ENCODE data around the gene BSCL2. TPM values are rescaled to one million over a fixed set of nuclear protein-coding genes. Genes with fewer than 3 reads are reported as not detected.

Gene BSCL2
- total RNA-seq, 1 experiment from 2014 or later = 82.1 TPM

DNA sequence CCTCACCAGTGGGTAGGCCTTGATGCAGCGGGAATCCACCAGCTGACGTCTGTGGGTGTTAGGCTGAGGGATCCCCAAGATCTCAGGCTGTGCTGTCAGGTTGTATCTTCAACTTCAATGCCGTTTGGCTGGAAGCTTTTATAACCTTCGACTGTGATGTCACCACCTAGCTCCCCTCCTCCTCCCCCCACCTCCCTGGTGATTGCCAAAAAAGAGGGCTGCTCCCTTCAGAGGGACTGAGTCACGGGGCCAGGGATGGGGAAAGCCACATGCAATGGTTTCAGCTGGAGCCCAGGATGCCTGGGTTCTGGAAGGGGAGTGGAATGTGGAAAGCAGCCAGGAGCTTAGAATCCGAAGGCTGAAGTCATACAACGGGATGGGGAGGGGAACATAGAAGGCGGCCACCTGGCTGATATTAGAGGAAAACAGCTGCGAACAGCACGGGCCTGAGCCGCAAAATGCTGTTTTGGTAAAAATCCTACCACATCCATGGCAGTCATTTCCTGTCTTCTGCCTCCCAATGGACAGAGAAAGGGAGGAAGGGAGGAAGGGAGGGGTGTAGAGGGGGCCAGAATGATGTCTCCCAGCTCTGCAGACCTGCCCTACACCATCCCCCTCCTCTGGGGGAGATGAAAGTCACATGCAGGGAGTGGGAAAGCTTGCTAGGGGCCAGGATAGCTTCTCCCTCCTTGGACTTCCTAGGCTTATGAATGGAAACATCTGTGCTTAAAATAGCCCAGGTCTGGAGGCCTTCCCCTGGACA lies 17.6 kb downstream of the BSCL2 start, which contains the start of gene LRRN4CL:
Gene LRRN4CL, minus strand, starts transcription at position 110 of the 763 bp plus-strand sequence. CDS start 1,022 bp downstream, outside the sequence.
- no TSS peak for BruUV-seq (replicated peaks)
- ChIA-PET POLR2A (no interaction called here), CTCF (no interaction called here)
- no peak for DNase-seq (ENCODE audit: low read depth, low spot score)
- intact Hi-C loops (cut with micrococcal nuclease; ENCODE audit: unreplicated experiment) = no loop called here
- Histone ChIP-seq H3K27me3 (ENCODE audit: control insufficient read depth, insufficient read depth, low read length) (no peaks in the 10 kb centered on the region), H3K36me3 (ENCODE audit: control insufficient read depth, insufficient read depth, low read length) (no peaks in the 10 kb centered on the region), H3K4me3 (ENCODE audit: low read depth in 2 of 2, low read length in 2 of 2) (no peak within 1 kb of the TSS), H3K4me1 (ENCODE audit: control insufficient read depth, insufficient read depth, low read length) (no peaks in the 10 kb centered on the region), H3K27ac (ENCODE audit: low read length) (no peak within 1 kb of the TSS), H3K9me3 (ENCODE audit: control insufficient read depth, insufficient read depth, low read depth, low read length) (no peaks in the 10 kb centered on the region)
- TF ChIP-seq POLR2AphosphoS5 (IDR thresholded peaks at IDR 0.05; ENCODE audit: low read depth, low read length) (no peak), TCF7L2 (IDR thresholded peaks at IDR 0.05; ENCODE audit: low read depth, low read length) (no peak), SIN3A (IDR thresholded peaks at IDR 0.05; ENCODE audit: borderline replicate concordance, insufficient read depth, low read depth, low read length) (no peak)
- TF ChIP-seq, protein P1, sequence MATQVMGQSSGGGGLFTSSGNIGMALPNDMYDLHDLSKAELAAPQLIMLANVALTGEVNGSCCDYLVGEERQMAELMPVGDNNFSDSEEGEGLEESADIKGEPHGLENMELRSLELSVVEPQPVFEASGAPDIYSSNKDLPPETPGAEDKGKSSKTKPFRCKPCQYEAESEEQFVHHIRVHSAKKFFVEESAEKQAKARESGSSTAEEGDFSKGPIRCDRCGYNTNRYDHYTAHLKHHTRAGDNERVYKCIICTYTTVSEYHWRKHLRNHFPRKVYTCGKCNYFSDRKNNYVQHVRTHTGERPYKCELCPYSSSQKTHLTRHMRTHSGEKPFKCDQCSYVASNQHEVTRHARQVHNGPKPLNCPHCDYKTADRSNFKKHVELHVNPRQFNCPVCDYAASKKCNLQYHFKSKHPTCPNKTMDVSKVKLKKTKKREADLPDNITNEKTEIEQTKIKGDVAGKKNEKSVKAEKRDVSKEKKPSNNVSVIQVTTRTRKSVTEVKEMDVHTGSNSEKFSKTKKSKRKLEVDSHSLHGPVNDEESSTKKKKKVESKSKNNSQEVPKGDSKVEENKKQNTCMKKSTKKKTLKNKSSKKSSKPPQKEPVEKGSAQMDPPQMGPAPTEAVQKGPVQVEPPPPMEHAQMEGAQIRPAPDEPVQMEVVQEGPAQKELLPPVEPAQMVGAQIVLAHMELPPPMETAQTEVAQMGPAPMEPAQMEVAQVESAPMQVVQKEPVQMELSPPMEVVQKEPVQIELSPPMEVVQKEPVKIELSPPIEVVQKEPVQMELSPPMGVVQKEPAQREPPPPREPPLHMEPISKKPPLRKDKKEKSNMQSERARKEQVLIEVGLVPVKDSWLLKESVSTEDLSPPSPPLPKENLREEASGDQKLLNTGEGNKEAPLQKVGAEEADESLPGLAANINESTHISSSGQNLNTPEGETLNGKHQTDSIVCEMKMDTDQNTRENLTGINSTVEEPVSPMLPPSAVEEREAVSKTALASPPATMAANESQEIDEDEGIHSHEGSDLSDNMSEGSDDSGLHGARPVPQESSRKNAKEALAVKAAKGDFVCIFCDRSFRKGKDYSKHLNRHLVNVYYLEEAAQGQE (IDR thresholded peaks at IDR 0.05; ENCODE audit: insufficient read depth in 1 of 2, low read depth in 2 of 2, low read length in 1 of 2) = no peak
- TF ChIP-seq, protein P2, sequence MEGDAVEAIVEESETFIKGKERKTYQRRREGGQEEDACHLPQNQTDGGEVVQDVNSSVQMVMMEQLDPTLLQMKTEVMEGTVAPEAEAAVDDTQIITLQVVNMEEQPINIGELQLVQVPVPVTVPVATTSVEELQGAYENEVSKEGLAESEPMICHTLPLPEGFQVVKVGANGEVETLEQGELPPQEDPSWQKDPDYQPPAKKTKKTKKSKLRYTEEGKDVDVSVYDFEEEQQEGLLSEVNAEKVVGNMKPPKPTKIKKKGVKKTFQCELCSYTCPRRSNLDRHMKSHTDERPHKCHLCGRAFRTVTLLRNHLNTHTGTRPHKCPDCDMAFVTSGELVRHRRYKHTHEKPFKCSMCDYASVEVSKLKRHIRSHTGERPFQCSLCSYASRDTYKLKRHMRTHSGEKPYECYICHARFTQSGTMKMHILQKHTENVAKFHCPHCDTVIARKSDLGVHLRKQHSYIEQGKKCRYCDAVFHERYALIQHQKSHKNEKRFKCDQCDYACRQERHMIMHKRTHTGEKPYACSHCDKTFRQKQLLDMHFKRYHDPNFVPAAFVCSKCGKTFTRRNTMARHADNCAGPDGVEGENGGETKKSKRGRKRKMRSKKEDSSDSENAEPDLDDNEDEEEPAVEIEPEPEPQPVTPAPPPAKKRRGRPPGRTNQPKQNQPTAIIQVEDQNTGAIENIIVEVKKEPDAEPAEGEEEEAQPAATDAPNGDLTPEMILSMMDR (IDR thresholded peaks at IDR 0.05) = no peak
- in situ Hi-C loops (cut with HindIII; ENCODE audit: low pct_unique_long_range_greater_than_20kb, low sequenced_read_pairs) = no loop called here
- ATAC-seq = no peak; the same call in 1 of the 2 replicates

DNA sequence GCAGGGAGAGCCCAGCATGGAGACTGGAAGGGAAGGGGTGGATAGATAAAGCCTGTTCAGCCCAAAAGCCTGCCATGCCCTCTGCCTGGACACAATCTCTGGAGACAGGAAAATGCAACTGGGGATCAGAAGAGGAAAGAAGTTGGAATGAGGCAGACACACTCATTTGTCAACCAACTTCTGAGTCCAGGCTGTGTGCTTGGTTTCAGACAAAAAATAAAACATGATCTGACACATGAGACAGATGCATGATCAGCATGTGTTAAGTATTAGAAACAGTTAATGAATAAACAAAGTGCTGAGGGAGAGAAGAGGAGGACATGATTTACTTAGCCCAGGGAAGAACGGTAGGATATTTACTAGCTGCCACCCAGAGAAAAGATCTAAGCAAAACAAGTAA lies 18.7 kb downstream of the BSCL2 start:
- CTCF ChIA-PET = no interaction called here
- POLR2A ChIA-PET = interaction anchor here (0.5 kb wide), 1 partner anchor 208 kb away, joined by 3 read pairs; no protein-coding TSS in a partner anchor

More for the DNA sequence above, 18.7 kb downstream of the BSCL2 start:
- Histone ChIP-seq H3K27ac (ENCODE audit: low read length) (no peak overlapping the region), H3K4me1 (ENCODE audit: control insufficient read depth, insufficient read depth, low read length) (no peaks in the 10 kb centered on the region), H3K9me3 (ENCODE audit: control insufficient read depth, insufficient read depth, low read depth, low read length) (no peaks in the 10 kb centered on the region), H3K4me3 (ENCODE audit: low read depth in 2 of 2, low read length in 2 of 2) (no peak overlapping the region), H3K36me3 (ENCODE audit: control insufficient read depth, insufficient read depth, low read length) (no peaks in the 10 kb centered on the region), H3K27me3 (ENCODE audit: control insufficient read depth, insufficient read depth, low read length) (no peaks in the 10 kb centered on the region)
- ATAC-seq (no peak), DNase-seq (ENCODE audit: low read depth, low spot score) (no peak)
- intact Hi-C loops (cut with micrococcal nuclease; ENCODE audit: unreplicated experiment) = no loop called here
- TF ChIP-seq SIN3A (IDR thresholded peaks at IDR 0.05; ENCODE audit: borderline replicate concordance, insufficient read depth, low read depth, low read length) (no peak), POLR2AphosphoS5 (IDR thresholded peaks at IDR 0.05; ENCODE audit: low read depth, low read length) (no peak), TCF7L2 (IDR thresholded peaks at IDR 0.05; ENCODE audit: low read depth, low read length) (no peak)
- TF ChIP-seq, protein P1 (IDR thresholded peaks at IDR 0.05; ENCODE audit: insufficient read depth in 1 of 2, low read depth in 2 of 2, low read length in 1 of 2) = no peak
- TF ChIP-seq, protein P2 (IDR thresholded peaks at IDR 0.05) = no peak
- in situ Hi-C loops (cut with HindIII; ENCODE audit: low pct_unique_long_range_greater_than_20kb, low sequenced_read_pairs) = no loop called here
- BruUV-seq (replicated peaks) = no TSS peak

Data from Panc1 (cell line).